Measurements from ENCODE around the gene CDKN2C. TPM values are rescaled to one million over a fixed set of nuclear protein-coding genes. Genes with fewer than 3 reads are reported as not detected.

The CDKN2C gene
- total RNA-seq, 1 experiment from 2014 or later = 9.4 TPM

DNA sequence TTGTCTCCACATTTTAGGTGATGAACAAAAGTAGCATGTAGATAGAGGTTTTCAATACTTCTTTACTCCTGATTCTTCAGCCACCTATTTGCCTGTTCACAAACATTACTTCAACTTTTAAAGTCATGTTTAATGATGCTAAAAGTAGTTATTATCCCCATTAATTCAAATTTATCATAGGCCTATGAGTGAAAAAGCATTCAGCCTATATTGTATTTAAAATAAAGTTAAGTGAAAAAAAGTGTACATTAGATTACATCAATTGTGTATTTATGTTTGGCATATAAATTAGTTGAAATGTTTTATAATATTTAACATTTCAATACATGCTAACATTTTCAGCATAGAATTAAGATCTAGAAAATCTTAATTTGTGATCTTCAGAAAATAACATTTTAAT, 10.5 kb downstream of the CDKN2C start:
- H3K27ac ChIP-seq (ENCODE audit: low read depth, low read length) = no peak overlapping the region

More for the DNA sequence above, 10.5 kb downstream of the CDKN2C start:
- Histone ChIP-seq H3K4me1 (ENCODE audit: control insufficient read depth in 1 of 2, insufficient read depth in 2 of 2, low read length in 2 of 2) (peaks cover 6 to 17% of the 10 kb centered on the region in 2 experiments; a peak in 3 of 4 replicates), H3K9me2 (ENCODE audit: insufficient read depth) (no peaks in the 10 kb centered on the region), H4K20me1 (ENCODE audit: insufficient read depth) (no peaks in the 10 kb centered on the region), H2AFZ (ENCODE audit: low read depth, low read length, poor library complexity, severe bottlenecking) (no peak overlapping the region), H3K36me3 (ENCODE audit: control insufficient read depth in 1 of 2, insufficient read depth in 2 of 2, low read length in 2 of 2) (no peaks in the 10 kb centered on the region), H3K4me2 (ENCODE audit: low read length) (no peak overlapping the region), H3K27me3 (ENCODE audit: insufficient read depth, low read length) (no peaks in the 10 kb centered on the region), H3K79me2 (ENCODE audit: insufficient read depth, low read length) (no peaks in the 10 kb centered on the region), H3K4me3 (replicated peaks in 1 of 2; ENCODE audit: low read depth in 1 of 2, low read length in 2 of 2) (no peak overlapping the region), H3K9ac (ENCODE audit: low read length) (no peak overlapping the region), H3K9me3 (ENCODE audit: control insufficient read depth in 1 of 2, insufficient read depth in 1 of 2, low read depth in 1 of 2, low read length in 2 of 2) (no peaks in the 10 kb centered on the region)
- intact Hi-C loops (cut with micrococcal nuclease) = no loop called here
- DNase-seq (ENCODE audit: low read depth, low spot score) = no peak
- CTCF ChIA-PET = no interaction called here
- RAD21 ChIA-PET (ENCODE audit: low non-redundant PET in 1 of 2, low total read pairs in 2 of 2, uncharacterized antibody in 2 of 2, unreplicated experiment in 2 of 2) = no interaction called here
- no TSS peak for BruUV-seq (replicated peaks)
- TF ChIP-seq, protein P1, sequence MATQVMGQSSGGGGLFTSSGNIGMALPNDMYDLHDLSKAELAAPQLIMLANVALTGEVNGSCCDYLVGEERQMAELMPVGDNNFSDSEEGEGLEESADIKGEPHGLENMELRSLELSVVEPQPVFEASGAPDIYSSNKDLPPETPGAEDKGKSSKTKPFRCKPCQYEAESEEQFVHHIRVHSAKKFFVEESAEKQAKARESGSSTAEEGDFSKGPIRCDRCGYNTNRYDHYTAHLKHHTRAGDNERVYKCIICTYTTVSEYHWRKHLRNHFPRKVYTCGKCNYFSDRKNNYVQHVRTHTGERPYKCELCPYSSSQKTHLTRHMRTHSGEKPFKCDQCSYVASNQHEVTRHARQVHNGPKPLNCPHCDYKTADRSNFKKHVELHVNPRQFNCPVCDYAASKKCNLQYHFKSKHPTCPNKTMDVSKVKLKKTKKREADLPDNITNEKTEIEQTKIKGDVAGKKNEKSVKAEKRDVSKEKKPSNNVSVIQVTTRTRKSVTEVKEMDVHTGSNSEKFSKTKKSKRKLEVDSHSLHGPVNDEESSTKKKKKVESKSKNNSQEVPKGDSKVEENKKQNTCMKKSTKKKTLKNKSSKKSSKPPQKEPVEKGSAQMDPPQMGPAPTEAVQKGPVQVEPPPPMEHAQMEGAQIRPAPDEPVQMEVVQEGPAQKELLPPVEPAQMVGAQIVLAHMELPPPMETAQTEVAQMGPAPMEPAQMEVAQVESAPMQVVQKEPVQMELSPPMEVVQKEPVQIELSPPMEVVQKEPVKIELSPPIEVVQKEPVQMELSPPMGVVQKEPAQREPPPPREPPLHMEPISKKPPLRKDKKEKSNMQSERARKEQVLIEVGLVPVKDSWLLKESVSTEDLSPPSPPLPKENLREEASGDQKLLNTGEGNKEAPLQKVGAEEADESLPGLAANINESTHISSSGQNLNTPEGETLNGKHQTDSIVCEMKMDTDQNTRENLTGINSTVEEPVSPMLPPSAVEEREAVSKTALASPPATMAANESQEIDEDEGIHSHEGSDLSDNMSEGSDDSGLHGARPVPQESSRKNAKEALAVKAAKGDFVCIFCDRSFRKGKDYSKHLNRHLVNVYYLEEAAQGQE (IDR thresholded peaks at IDR 0.05; ENCODE audit: low read depth) = no peak
- TF ChIP-seq SP1 (IDR thresholded peaks at IDR 0.05; ENCODE audit: low read depth) = no peak
- no peak for TF ChIP-seq POLR2A (IDR thresholded peaks at IDR 0.05; ENCODE audit: borderline replicate concordance, extremely low read depth, insufficient read depth, insufficient read length)
- TF ChIP-seq ZFX (IDR thresholded peaks at IDR 0.05) = no peak
- no peak for TF ChIP-seq CBX3 (IDR thresholded peaks at IDR 0.05; ENCODE audit: low read depth)
- TF ChIP-seq EZH2phosphoT487 (IDR thresholded peaks at IDR 0.05; ENCODE audit: borderline replicate concordance) = no peak
- no peak for TF ChIP-seq RAD21 (IDR thresholded peaks at IDR 0.05; ENCODE audit: low read depth)
- no peak for TF ChIP-seq CEBPB (IDR thresholded peaks at IDR 0.05; ENCODE audit: low read depth)
- TF ChIP-seq, protein P2, sequence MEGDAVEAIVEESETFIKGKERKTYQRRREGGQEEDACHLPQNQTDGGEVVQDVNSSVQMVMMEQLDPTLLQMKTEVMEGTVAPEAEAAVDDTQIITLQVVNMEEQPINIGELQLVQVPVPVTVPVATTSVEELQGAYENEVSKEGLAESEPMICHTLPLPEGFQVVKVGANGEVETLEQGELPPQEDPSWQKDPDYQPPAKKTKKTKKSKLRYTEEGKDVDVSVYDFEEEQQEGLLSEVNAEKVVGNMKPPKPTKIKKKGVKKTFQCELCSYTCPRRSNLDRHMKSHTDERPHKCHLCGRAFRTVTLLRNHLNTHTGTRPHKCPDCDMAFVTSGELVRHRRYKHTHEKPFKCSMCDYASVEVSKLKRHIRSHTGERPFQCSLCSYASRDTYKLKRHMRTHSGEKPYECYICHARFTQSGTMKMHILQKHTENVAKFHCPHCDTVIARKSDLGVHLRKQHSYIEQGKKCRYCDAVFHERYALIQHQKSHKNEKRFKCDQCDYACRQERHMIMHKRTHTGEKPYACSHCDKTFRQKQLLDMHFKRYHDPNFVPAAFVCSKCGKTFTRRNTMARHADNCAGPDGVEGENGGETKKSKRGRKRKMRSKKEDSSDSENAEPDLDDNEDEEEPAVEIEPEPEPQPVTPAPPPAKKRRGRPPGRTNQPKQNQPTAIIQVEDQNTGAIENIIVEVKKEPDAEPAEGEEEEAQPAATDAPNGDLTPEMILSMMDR (IDR thresholded peaks at IDR 0.05 in 2 of 3, conservative IDR thresholded peaks at IDR 0.05 in 1 of 3; ENCODE audit: borderline replicate concordance in 1 of 3, insufficient read depth in 1 of 3, low read depth in 2 of 3, low read length in 2 of 3) = no peak
- TF ChIP-seq YY1 (IDR thresholded peaks at IDR 0.05; ENCODE audit: extremely low read depth, insufficient replicate concordance, low read depth, low read length) = no peak
- TF ChIP-seq EZH2 (IDR thresholded peaks at IDR 0.05) = no peak
- no peak for TF ChIP-seq JUND (IDR thresholded peaks at IDR 0.05)
- TF ChIP-seq, protein P3, sequence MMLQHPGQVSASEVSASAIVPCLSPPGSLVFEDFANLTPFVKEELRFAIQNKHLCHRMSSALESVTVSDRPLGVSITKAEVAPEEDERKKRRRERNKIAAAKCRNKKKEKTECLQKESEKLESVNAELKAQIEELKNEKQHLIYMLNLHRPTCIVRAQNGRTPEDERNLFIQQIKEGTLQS (IDR thresholded peaks at IDR 0.05) = no peak
- POLR2A ChIA-PET = no interaction called here
- no peak for ATAC-seq

Measured in HCT116 (cell line).